HG02798 (cell line): ENCODE results near the gene MRPL28.

Experiments used
- ATAC-seq: cut with Tn5 transposase; IDR thresholded peaks from one replicate; pipeline ENCODE4 v1.9.1; 2021; ENCODE audit warnings: mild to moderate bottlenecking; ENCODE audit not compliant: unreplicated experiment, poor library complexity

Gene MRPL28

GRCh38 chr16:375927-376816 is 5.8 kb upstream of the MRPL28 start:
- no peak for ATAC-seq

- no peak for ATAC-seq
Measured at GRCh38 chr16:375212-375611, 4.9 kb upstream of the MRPL28 start.

- no peak for ATAC-seq
Measured at GRCh38 chr16:374616-374926, 4.2 kb upstream of the MRPL28 start.

GRCh38 chr16:373848-374615 is 3.7 kb upstream of the MRPL28 start:
- no peak for ATAC-seq

- no peak for ATAC-seq
Measured at GRCh38 chr16:373020-373598, 2.8 kb upstream of the MRPL28 start.

GRCh38 chr16:372302-372983 is 2.1 kb upstream of the MRPL28 start:
- no peak for ATAC-seq

- no peak for ATAC-seq
Measured at GRCh38 chr16:371515-372301, 1.4 kb upstream of the MRPL28 start.

- ATAC-seq: no peak
Measured at GRCh38 chr16:370979-371514, 709 bp upstream of the MRPL28 start.

GRCh38 chr16:369866-370436 is 387 bp downstream of the MRPL28 start:
- ATAC-seq: no peak

GRCh38 chr16:369275-369865 is 968 bp downstream of the MRPL28 start:
- no peak for ATAC-seq

- ATAC-seq: no peak
Measured at GRCh38 chr16:368388-369158, 1.8 kb downstream of the MRPL28 start.

- no peak for ATAC-seq
Measured at GRCh38 chr16:367333-367903, 2.9 kb downstream of the MRPL28 start.

- ATAC-seq: no peak
Measured at GRCh38 chr16:366476-366875, 3.9 kb downstream of the MRPL28 start.

- no peak for ATAC-seq
Measured at GRCh38 chr16:364595-365491, 5.5 kb downstream of the MRPL28 start.

GRCh38 chr16:363766-364490 is 6.4 kb downstream of the MRPL28 start:
- ATAC-seq: no peak

- no peak for ATAC-seq
Measured at GRCh38 chr16:363110-363765, 7.1 kb downstream of the MRPL28 start.
